Endometrium (tissue), 2 donors: Measurements from ENCODE around the gene UNC45B.
"Not testable (repeated sequence)": the region's sequence is repeated elsewhere in the genome, so short reads cannot be mapped to it uniquely, and the experiment has no call there.

Experiments
- FAIRE-seq: peaks from 2 replicates; lab custom pipeline; 2012; peaks lifted over from hg19 to GRCh38; lab: Jason Lieb, UNC
- donor health status: control.
- donor health status: control.

Gene UNC45B

DNA sequence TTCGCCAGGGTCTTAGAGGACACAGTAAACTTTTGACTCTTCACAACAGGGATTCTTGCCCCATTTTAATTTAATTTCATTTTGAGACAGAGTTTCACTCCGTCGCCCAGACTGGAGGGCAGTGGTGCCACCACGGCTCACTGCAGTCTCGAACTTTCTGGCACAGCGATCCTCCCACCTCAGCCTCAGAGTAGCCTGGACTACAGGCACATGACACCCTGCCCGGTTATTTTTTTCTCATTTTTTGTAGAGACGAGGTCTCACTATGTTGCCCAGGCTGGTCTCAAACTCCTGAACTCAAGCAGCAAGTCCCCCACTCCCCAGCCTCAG, 5.2 kb upstream of the UNC45B start:
- FAIRE-seq: no peak

DNA sequence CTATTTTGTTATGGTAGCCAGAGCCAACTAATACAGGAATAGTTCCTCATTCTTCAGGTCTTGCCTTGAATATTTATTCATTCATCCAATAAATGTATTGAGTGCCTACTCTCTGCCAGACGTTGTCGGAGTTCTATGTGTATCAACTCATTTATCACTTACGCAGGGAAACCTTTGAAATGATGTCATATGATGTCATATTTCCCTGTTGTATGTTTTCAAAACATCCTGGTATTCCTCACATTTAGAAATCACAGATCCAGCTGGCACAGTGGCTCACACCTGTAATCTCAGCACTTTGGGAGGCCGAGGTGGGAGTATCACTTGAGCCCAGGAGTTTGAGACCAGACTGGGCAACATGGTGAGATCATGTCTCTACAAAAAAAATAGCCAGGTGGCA, 2.8 kb upstream of the UNC45B start:
- FAIRE-seq: no peak

DNA sequence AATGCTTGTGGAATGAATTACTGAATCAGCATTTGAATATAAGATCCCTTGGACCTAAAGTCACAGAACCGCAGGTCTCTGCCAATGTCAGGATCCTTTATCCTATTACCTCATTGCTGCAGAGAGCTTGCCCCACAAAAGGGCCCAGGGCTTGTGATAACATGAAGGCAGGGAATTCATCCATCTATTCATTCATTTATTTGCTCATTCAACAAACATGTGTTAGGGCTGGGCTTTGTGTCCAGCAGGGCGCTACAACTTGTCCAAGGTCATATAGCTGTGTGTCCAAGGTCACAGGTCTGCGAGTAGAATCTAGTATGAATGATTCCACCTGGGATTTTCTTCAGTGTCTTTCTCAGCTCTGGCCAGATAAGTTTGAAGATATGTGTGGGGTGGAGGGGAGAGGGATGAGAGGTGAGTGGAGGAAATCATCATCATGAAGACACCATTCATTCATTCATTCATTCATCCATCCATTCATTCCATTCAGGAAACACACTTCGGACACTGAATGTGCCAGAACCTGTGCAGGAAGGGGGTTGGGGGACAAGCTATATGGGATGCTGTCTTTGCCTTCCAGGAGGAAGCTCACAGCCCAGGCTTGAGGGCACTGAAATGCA, 1.3 kb upstream of the UNC45B start:
- FAIRE-seq: no peak

DNA sequence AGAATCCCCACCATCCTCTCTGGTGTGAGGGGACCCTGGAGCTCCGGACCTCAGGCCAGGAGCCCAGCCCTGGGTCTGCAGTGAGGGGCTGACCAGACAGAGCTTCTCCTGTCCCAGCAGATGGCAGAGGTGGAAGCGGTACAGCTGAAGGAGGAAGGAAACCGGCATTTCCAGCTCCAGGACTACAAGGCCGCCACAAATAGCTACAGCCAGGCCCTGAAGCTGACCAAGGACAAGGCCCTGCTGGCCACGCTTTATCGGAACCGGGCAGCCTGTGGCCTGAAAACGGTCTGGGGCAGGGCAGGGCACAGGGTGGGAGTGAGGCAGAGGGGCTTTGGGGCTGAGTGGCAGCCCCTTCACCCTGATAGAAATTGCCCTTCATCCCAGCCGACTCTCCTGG, 527 bp downstream of the UNC45B start:
- no peak for FAIRE-seq

DNA sequence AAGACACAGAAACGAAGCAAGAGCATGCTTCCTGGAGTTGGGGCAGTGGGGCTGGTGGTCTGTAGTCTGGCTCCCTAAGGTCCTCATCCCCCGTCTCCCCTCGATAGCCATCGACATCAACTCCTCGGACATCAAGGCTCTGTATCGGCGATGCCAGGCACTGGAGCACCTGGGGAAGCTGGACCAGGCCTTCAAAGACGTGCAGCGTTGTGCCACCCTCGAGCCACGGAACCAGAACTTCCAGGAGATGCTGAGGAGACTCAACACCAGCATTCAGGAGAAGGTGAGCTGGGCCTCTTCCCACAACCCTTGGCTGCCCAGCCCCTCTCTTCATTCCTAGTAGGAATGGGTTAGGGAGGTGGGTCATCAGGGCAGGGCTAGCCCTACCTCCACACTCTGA, 2.3 kb downstream of the UNC45B start:
- FAIRE-seq: no peak

DNA sequence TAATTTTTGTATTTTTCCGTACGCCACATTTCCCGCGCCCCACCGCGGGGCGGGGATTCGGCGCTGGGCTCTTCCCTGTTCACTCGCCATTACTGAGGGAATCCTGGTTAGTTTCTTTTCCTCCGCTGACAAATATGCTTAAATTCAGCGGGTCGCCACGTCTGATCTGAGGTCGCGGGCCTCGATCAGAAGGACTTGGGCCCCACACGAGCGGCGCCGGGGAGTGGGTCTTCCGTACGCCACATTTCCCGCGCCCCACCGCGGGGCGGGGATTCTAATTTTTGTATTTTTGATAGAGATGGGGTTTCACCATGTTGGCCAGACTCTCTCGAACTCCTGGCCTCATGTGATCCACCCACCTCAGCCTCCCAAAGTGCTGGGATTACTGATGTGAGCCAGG, 3.5 kb downstream of the UNC45B start:
- not testable (repeated sequence) for FAIRE-seq

DNA sequence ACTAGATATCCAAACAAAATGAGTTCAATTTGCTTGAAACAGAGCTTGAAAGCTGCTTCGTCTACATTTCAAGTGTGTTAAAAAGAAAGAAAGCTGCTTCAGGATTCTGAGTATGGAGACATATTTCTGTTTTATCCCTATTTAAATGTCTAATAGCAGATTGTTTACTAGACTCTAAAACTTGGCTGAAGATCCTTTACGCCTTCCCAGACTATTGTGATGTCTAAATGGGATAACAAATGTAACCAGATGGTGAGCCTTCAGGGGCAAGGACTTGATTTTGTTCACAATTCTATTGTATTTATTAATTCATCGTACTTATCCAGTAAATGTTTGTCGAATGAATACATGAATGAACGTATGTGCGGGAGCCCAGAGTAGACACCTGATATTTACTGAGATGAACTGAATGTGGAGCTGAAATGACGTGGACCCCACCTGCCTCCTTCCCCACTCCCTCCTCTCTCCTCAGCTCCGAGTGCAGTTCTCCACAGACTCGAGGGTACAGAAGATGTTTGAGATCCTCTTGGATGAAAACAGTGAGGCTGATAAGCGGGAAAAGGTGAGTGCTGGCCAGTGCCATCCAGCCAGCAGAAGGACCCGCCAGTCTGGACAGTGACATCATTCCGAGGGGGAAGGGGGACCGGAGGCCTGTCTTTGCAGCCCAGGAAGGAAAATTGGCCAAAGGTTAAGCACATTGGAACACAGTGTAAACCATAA, 5.0 kb downstream of the UNC45B start:
- no peak for FAIRE-seq

DNA sequence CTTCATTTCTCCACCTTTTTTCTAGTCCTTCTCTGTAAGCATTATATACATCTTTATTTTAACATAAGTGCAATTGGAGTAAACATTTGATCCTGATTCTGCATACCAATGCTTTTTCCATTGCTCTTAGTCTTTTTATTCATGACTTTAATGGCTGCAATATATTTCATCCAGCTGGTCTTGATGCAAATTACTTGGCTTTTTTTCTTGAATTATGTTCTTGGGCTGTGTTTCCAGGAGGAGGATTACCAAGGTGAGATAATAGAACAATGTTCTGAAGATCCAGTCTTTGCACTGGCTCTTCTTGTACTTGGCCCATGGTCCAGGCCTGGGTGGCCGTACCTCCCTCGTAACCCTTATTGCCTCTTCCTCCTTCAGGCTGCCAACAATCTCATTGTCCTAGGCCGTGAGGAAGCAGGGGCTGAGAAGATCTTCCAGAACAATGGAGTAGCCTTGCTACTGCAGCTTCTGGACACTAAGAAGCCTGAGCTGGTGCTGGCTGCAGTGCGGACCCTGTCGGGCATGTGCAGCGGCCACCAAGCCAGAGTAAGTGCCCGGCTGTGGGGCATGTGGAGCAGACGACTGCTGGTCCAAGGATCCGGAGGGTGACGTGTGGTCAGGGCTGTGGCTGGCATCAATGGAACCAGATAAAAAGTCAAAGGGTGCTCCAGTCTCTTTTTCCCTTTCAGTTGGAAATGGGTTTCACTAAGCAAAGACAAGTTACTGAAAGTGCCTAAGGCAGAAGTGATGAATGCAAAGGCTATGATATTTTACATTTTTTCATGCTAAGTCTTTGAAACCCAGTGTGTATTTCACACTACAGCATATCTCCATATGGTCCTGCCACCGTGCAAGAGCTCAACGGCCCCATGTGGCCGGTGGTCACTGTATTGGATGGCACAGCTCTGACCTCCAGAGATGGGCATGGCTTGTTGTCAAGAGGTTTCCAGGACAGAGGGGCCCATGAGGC, 6.9 kb downstream of the UNC45B start:
- FAIRE-seq: no peak

DNA sequence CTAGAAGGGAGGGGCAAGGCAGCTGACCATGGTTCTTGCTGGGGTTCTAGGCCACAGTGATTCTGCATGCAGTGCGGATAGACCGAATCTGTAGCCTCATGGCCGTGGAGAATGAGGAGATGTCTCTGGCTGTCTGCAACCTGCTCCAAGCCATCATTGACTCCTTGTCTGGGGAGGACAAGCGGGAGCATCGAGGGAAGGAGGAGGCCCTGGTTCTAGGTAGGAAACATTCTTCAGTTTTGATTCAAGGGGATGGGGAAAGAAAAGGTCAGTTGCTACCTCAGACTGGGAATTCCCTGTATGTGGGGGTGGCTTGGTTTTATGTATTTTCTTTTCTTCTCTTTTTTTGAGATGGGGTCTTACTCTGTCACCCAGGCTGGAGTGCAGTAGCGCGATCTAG, 7.6 kb downstream of the UNC45B start:
- FAIRE-seq: no peak

DNA sequence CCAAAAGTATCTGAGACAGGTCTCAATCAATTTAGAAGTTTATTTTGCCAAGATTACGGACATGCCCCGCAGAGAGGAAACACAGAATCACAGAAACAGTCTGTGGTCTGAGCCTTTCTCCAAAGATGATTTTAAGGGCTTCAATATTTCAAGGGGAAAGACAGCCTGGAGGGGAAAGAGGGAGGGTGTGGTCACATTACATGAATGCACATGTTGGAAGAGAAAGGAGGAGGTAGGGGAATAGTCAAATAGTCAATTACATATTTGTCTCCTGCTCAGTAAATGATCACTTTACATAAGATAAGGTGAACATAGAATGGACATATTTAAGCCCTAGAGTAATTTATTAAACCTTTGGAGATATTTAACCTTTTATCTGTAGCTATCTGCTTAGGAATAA, 12.3 kb downstream of the UNC45B start:
- no peak for FAIRE-seq

DNA sequence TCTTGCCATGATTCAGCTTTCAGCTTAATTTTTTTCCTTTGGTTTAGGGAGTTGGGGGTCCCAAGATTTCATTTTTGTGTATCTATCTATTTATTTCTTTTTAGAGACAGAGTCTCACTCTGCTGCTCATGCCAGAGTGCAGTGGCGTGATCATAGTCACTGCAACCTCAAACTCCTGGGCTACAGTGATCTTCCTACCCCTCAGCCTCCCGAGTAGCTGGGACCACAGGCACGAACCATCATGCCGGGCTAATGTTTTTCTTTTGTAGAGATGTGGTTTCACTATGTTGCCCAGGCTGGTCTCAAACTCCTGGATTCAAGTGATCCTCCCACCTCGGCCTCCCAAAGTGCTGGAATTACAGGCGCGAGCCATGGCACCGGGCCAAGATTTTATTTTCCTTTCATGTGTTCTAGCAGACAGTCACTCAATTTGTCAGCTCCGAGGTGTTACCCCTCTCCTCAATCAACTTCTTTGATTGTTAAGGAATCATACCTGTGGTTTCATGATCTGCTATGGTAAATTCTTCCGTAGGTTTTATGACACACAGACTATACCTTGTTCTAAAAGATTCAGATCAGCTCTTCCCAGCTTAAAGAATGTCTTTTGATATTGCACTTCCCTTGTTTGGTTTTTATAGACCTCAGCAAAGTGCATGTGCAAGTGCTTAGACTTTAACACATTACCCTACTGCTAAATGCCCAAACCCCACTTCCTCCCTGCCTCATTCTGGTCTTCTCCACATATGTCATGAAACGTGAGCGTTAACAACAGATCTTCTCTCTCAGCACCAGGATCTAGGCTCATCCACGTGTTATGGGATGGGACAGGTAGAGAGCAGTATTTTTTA, 13.0 kb downstream of the UNC45B start:
- no peak for FAIRE-seq

DNA sequence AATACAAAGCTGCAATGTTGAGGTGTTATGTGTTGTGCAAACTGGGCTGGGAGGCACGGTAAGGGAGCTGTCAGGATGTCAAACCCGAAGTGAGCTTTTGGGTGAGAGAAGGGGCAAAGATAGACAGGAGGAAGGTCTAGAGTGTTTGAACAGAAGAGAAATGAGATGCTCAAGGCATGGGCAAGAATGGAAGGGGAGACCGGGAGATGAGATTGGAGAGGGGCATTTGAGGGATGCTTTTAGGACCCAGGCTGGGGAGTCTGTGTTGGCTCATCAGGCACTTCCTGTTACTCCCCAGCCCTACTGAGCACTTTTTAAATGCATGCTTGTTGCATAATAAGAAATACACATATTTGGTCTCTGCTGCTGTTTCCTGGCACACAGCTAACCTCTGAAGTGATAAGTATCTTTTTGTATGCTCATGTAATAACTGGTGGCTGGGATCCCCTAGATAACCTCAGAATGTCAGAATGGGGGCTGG, 13.7 kb downstream of the UNC45B start:
- no peak for FAIRE-seq

DNA sequence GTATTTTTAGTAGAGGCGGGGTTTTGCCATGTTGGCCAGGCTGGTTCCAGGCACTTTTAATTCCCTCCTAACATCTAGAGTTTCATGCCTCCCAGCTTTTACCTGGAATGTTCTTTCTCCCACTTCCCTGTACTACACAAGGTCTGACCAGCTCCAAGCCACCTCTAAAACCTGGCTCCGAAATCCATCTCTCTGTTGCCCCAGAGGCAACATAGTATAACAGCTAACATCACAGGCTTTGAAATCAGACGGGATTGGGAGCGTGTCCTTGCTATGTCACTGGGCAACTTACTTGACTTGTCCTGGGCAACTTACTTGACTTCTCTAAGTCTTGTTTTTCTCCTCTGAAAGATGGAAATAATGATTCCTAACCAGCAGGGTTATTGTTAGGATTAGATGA, 15.1 kb downstream of the UNC45B start:
- no peak for FAIRE-seq

DNA sequence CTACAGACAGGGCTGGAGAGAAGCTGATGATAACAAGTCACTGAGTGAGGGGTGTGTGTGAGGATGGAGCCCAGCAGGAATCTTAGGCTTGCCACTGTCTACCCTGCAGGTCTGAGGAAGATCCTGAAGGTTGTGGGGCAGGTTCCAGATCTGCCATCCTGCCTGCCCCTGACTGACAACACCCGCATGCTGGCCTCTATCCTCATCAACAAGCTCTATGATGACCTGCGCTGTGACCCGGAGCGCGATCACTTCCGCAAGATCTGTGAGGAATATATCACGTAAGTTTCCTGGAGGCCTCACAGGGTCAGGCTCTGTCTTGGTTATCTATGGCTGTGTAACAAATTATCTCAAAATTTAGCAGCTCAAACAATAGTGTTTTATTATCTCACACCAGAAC, 16.3 kb downstream of the UNC45B start:
- FAIRE-seq: no peak

DNA sequence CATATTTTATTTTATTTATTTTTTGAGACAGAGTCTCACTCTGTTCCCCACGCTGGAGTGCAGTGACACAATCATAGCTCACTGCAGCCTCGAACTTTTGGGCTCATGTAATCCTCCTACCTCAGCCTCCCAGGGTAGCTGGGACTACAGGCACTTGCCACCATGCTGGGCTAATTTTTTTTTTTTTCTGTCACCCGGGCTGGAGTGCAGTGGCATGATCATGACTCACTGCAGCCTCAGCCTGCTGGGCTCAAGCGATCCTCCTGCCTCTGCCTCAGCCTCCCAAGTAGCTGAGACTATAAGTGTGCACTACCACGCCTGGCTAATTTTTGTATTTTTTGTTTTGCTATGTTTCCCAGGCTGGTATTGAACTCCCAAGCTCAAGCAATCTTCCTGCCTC, 17.1 kb downstream of the UNC45B start:
- no peak for FAIRE-seq

DNA sequence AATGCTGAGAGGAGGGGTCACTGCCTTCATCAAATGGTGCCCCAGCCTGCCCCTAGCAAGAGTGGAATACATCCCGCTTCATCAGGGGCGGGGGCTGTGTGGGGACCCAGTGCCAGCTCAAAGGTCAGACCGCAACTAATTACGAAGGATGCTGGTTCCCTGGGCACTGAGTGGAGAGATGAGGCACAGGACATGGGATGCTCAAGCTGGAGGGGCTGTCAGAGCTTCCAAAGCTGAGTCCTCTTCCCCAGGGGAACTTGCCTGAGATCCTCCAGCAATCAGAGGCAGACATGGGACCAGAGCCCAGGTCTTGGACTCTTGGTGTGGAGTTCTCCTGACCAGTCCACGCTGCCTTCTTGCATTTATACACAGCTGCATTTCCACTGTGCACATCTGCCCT, 18.9 kb downstream of the UNC45B start:
- no peak for FAIRE-seq

DNA sequence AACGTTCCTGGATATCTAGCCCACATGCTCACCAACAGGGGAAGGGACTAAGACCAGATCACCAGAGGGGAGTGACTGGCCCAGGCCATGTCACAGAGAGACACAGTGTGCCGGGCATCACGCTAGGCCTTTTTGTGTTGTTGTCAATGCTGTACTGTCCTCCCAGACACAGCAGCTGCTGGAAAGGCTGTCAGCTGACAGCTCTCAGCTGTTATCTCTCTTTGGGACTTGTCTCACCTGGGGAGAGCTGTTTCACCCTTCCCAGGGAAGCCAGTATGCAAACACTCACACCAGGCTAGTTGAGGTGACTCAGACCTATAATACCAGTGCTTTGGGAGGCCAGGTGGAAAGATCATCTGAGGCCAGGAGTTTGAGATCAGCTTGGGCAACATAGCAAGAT, 19.4 kb downstream of the UNC45B start:
- FAIRE-seq: no peak

DNA sequence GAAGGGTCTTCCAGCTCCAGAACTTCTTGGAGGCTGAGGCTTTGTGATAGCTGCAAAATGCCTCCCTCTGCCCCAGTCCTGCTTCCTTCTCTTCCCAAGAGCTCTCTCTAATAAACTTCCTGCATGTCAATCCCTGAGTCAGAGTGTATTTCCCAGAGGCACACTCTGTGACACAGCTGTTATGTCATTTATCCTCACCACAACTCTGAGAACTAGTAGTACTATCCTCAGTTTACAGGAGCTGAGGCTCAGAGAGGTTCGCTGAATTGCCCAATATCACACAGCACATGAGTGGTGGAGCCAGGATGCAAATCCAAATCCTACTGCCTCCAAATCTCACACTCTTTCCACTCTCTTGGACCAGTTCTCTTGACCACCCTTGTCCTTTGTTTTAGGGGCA, 20.0 kb downstream of the UNC45B start:
- no peak for FAIRE-seq

DNA sequence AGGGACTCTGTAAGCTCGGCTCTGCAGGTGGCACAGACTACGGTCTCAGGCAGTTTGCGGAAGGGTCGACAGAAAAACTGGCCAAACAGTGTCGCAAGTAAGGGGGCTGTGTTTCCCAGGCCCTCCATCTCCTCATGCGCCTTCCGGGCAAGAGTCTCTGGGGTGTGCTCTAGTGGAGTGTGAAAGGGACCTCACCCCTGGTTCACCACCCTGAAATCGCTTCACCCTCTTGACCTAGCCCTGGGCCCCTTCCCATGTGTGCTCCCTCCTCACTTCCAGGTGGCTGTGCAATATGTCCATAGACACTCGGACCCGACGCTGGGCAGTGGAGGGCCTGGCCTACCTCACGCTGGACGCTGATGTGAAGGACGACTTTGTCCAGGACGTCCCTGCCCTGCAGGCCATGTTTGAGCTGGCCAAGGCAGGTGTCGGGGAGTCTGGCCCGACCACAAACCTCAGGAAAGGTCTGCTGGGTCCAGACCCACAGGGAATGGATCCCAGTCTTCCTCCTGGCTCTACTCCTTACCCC, 22.3 kb downstream of the UNC45B start:
- FAIRE-seq: no peak

DNA sequence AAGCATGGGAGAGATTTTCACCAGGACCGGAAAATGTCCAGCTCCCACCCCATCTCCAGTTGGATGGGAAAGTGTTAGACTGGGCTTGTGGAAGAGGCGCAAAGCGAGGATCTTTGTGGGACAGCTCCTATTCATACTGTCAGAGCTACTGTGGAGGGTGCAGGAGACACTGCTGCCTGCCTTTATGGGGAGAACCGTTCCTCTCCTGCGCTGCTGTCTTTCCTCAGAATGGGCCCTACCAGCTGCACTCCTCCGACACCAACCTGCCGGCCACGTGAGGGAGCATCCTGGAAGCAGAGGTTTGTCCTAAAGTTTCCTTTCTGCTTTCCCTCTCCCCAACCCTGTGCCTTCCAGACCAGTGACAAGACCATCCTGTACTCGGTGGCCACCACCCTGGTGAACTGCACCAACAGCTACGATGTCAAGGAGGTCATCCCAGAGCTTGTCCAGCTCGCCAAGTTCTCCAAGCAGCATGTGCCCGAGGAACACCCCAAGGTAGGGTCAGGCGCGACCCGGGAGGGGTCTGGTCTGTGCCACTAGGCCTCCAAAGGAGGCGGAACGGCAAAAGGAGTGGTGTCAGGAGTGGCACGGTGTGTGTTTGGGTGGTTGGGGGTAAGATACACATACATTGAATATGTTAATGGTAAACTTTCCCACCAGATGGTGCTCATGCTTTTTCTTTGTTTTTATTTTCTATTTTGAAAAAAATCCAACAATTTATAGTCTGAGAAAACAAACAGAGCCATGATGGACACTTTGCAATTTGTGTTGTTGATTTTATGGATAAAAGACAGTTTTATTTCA, 23.6 kb downstream of the UNC45B start:
- FAIRE-seq: no peak

DNA sequence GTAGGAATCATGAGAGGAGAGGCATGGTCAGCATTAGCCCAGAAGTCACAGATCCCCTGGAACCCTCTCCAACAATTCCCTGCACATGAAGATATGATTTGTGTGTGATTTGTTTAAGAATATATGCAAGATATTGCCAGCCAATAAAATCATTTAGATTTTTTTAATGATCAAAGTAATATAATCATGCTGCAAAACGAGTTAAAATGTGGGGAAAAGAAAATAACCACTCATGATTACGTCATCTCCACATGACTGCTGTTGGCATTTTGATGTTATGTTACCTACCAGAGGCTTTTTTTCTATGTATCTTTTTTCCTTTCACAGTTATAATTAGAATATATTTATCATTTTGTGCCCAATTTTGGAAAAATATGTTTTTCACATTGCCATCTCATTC, 24.2 kb downstream of the UNC45B start:
- no peak for FAIRE-seq
